Fibroblast of the aortic adventitia (primary cell): ENCODE results near the gene TLE1. TPM values are rescaled to one million over a fixed set of nuclear protein-coding genes. Genes with fewer than 3 reads are reported as not detected.

Experiments
- DNase-seq: peaks from one replicate; pipeline ENCODE4 v3.0.0-alpha.2; 2010; ENCODE audit warnings: low read depth
- H3K4me3 ChIP-seq: 2 replicates; pipeline ENCODE4 v1.5.1; 2011; ENCODE audit warnings: low read depth, mild to moderate bottlenecking, control low read depth, low read length, moderate library complexity
- total RNA-seq: library from RNA; depleted of rRNA; stranded (reverse); fragments of >200 nt; gene quantifications from 2 replicates; pipeline ENCODE4 v1.2.3, GENCODE V29; 2012; ENCODE audit warnings: low replicate concordance
- TF ChIP-seq, protein P1 (sequence below): IDR thresholded peaks from 2 replicates; pipeline ENCODE4 v1.5.1; 2011; ENCODE audit warnings: mild to moderate bottlenecking, low read length, control low read depth, inconsistent platforms; ENCODE audit not compliant: insufficient read depth

The TLE1 gene
- total RNA-seq, 1 donor, result 49.5 TPM

DNA sequence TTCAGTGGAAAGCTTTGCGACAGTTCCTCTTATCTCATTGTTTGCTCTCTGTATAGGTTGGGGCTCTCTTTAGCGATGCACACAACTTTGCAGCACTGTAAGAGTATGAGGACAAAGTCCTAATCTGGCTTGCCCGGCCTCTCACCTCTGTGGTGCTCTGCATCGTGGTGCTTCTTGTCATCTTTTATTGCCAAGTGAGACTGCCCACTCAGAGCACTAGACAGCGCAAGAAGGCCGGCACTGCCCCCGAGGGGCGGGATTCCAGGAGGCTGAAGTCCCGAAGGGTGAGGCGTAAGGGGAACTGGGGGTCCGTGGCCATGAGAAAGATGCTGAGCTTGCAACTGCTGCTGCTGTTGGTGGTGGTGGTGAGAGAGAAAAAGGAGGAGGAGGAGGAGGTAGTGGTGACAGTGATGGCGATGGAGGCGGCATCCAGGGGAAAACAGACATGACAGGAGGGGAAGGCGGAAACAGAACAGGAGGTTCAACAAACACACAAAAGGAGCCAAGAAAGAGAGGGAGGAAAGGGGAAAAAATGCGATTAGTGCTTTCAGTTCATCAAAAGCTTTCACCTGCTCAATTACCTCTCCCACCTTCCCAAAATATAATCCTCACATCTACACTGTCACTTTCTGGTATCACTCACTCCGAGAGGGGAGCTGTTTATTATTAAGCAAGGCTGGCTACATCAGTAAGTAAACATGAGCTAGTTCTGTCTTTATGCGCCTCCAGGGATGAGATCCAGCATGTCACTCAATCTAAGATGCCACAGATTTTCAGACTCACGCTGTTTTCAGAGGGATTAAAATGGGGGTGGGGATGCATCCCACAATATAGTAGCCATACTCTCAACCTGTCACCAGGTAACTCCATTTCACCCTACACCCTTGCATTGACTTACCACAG lies 55.1 kb downstream of the TLE1 start:
- TF ChIP-seq, protein P1, sequence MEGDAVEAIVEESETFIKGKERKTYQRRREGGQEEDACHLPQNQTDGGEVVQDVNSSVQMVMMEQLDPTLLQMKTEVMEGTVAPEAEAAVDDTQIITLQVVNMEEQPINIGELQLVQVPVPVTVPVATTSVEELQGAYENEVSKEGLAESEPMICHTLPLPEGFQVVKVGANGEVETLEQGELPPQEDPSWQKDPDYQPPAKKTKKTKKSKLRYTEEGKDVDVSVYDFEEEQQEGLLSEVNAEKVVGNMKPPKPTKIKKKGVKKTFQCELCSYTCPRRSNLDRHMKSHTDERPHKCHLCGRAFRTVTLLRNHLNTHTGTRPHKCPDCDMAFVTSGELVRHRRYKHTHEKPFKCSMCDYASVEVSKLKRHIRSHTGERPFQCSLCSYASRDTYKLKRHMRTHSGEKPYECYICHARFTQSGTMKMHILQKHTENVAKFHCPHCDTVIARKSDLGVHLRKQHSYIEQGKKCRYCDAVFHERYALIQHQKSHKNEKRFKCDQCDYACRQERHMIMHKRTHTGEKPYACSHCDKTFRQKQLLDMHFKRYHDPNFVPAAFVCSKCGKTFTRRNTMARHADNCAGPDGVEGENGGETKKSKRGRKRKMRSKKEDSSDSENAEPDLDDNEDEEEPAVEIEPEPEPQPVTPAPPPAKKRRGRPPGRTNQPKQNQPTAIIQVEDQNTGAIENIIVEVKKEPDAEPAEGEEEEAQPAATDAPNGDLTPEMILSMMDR, result no peak
- no peak for DNase-seq
- H3K4me3 ChIP-seq, result no peak overlapping the region

DNA sequence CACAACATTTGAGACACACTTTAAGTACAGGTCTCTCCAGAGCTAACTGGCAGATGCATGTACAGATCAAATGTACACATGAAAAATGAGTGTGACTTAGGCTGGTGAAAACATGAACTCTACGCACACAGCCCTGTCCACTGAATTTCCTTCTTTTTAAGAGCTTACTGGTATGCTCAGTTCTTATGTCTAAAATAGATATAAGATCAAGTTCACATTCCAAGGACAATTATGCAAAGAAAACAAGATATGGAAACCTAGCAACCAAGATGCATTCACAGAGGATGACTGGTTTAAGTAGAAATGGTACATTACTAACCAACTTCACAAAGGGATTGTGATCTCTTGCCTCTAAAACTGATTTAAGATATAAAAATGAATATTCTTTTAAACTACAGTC lies 56.7 kb downstream of the TLE1 start:
- TF ChIP-seq, protein P1, result no peak
- H3K4me3 ChIP-seq, result no peak overlapping the region
- DNase-seq, result peak; percentile 84

DNA sequence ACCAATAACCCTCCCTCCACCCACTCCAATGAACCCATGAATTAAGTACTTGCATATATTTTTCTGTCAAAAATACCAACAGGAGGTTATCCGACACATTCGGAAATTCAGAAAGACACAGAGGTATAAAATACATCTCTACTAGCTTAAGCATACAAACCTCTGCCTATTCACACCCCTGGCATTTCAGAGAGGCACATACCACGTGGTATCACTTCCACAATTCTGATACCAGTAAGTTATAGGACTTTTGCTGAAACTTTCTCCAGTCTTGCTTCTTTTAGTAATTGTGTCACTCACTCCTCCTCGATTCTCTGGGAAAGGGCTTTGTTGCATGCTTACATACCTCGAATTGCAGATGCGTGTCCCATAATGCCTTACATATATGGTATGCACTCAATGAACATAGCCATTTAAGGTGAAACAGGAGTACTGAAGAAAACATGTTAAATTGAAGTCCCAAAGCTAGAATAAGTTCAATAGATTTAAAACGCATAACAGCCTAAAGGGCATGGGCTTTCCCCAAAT lies 58.1 kb downstream of the TLE1 start:
- DNase-seq, result no peak
- TF ChIP-seq, protein P1, result no peak
- H3K4me3 ChIP-seq, result no peak overlapping the region

DNA sequence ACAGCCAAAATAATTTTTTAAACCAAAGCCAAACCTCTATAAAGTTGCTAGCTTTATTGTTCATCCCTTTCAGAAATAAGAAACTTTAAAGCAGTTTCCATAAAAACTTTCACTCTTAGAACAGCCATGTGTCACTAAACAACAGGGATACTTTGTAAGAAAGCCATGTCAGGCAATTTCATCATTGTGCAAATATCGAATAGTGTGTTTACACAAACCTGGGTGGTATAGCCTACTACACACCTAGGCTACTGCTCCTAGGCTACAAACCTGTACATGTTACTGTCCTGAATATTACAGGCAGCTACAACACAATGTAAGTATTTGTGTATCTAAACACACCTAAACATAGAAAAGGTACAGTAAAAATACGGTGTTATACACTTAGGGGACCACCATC lies 59.9 kb downstream of the TLE1 start:
- no peak overlapping the region for H3K4me3 ChIP-seq
- DNase-seq, result no peak
- TF ChIP-seq, protein P1, result no peak

DNA sequence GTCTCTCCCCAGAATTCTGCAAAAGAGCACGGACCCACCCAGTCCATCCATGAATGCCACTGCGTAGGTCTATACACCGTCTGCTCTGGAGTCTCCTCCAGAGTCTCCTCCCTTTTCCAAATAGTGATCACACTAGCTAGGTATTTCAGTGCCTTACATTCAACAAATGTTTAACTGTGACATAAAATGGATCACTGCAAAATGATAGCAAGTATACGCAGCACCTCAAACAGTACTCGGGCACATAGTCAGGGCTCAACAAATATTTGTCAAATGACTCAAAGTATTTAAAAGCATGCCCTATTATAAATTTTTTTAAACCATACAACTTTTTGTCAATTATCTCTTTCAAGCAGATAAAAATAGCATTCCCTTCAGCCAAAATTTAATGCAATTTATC lies 60.5 kb downstream of the TLE1 start:
- DNase-seq, result no peak
- H3K4me3 ChIP-seq, result no peak overlapping the region

DNA sequence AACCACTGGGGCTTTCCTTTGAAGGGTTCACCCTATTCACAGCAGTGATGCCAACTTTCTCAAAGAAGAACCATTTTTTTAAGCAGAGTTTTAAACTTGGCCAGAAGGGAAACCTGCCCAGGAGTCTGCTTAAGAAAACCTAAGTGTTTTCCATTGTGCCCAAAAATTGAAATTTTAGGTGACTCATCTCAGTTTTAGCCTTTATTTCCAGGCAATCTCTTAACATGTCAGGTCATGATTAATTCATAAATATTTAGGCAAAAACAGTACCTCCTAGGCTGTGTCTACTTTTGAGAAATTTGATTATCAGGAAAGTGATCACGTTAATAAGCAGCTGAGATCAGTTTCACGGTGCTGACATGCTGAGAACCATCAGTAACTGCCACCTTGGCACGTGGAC lies 61.9 kb downstream of the TLE1 start:
- peak; percentile 41 for DNase-seq
- H3K4me3 ChIP-seq, result no peak overlapping the region
- TF ChIP-seq, protein P1, result no peak

More for the DNA sequence above, 60.5 kb downstream of the TLE1 start:
- TF ChIP-seq, protein P1, result no peak
